ENCODE results near the gene DOK5.

DNA sequence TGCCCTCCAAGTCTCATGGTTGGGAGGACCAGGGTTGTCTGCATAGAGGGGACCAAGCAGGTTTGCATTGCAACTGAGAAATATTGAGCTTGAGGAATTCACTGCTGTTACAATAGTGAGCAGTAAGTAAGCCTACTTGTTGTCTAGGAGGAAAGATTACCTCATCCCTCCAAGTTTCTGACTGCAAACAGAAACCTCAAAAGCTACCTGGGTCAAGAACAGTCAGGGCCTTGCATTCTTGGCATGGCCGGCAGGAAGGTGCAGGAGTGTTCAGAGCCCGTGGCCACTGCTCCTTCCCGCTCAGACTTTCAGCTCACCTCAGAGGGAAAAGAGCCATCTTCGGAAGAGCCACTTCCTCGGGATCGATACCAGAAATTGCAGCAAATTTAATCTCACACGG, 46.0 kb upstream of the DOK5 start:
- no peak for TF ChIP-seq CREB1 (IDR thresholded peaks at IDR 0.05; ENCODE audit: low read depth)
- no peak for TF ChIP-seq SIN3A (IDR thresholded peaks at IDR 0.05; ENCODE audit: low read depth, low read length)
- TF ChIP-seq CHD1 (IDR thresholded peaks at IDR 0.05; ENCODE audit: low read depth, low read length): no peak
- no peak for TF ChIP-seq POLR2AphosphoS5 (IDR thresholded peaks at IDR 0.05; ENCODE audit: low read length)
- no peak for TF ChIP-seq BHLHE40 (IDR thresholded peaks at IDR 0.05; ENCODE audit: borderline replicate concordance in 1 of 2, low read depth in 2 of 2, low read length in 1 of 2)
- no peak for TF ChIP-seq JUND (IDR thresholded peaks at IDR 0.05; ENCODE audit: low read depth, low read length)
- no peak for TF ChIP-seq SIX5 (IDR thresholded peaks at IDR 0.05; ENCODE audit: low read depth, low read length, severe bottlenecking)
- TF ChIP-seq POLR2A (IDR thresholded peaks at IDR 0.05; ENCODE audit: low read depth, low read length): no peak
- TF ChIP-seq SUZ12 (IDR thresholded peaks at IDR 0.05; ENCODE audit: unreplicated experiment): no peak
- no peak for TF ChIP-seq CBFB (IDR thresholded peaks at IDR 0.05; ENCODE audit: low read depth)
